Left lobe of liver (tissue), 2 donors: Measurements from ENCODE around the gene MAMLD1. TPM values are rescaled to one million over a fixed set of nuclear protein-coding genes. Genes with fewer than 3 reads are reported as not detected.

Source experiments
- ATAC-seq: fragments of 200-7000 bp; cut with Tn5 transposase; one replicate; pipeline ENCODE4 v1.9.1; 2020; ENCODE audit warnings: mild to moderate bottlenecking, moderate library complexity
- DNase-seq: peaks from one replicate; pipeline ENCODE4 v3.0.0-alpha.2; 2020; ENCODE audit warnings: low spot score
- total RNA-seq: library from RNA; stranded (reverse); gene quantifications from one replicate; pipeline ENCODE4 v1.2.1, GENCODE V29; 2021
- donor health status: DM: no; HTN: no; CAD: no; lungs with moderate emphysema.
- donor health status: DM: no; HTN: yes; CAD: no.

MAMLD1 gene
- total RNA-seq, 1 donor from 2014 or later: 3.1 TPM

DNA sequence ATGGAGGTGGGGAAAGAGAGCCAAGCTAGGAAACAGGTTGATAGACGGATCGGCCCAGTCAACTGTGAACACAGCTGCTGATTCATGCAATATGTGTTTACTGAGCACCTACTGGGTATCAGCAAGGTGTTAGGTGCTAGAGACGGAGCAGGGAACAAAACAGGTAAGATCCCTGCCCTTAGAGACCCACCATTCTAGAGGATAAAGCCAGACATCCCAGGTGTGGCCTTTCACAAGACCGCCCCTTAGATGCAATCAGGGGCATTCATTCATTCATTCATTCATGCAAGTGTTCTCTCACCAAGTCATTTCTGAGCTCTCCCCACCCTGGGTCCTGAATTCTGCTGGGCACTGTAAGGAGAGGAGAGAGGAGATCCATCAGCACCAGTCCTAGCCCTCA lies 185.1 kb downstream of the MAMLD1 start:
- DNase-seq (no peak), ATAC-seq (peak; percentile 3)

DNA sequence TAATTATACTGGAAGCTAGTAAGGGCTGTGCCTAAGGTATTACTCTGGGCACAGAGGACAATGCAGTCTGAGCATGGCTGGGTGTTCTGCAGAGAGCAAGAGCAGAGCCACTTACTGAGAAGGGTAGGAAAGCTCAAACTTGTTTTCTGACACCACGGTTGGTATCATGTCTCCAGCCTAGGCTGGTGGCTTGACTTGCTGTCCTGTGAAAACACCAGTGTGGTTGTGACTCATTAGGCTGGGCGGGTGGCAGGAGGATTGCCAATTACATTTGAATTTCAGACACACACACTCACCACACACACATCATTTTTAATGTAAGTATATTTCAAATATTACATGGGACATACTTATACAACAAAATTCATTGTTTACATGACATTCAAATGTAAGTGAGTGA lies 185.6 kb downstream of the MAMLD1 start:
- DNase-seq (no peak), ATAC-seq (no peak)

- no peak for ATAC-seq
Observed at GRCh38 chrX:150551963-150552362, 188.8 kb downstream of the MAMLD1 start.

DNA sequence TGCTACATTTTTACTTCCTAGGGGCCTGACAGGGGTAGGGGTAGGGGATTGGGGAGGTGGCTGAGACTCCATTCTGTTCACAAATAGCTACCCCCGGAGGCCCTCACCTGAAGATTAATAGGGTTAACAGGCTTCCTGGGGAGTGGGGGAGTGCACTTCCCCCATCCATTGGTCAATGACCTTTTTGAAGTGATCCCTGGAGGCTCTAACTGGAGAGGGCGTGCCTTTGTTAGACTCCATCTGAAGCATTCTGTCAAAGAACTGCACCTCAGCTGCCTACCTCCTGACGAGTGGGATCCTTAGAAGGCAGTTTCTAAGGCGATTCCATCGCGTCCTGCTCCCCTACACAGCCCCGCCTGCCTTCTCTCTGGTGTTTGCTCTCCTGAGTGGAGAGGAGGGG lies 195.3 kb downstream of the MAMLD1 start:
- ATAC-seq: no peak

More at GRCh38 chrX:150551963-150552362, 188.8 kb downstream of the MAMLD1 start:
- DNase-seq: no peak

More for the DNA sequence above, 195.3 kb downstream of the MAMLD1 start:
- DNase-seq: no peak

Other genes starting within 250 kb of the MAMLD1 start
- 17.2 TPM for gene MTM1, start 205.3 kb downstream of the MAMLD1 start, total RNA-seq